ENCODE measurements around the gene ATF6.

The ATF6 gene

DNA sequence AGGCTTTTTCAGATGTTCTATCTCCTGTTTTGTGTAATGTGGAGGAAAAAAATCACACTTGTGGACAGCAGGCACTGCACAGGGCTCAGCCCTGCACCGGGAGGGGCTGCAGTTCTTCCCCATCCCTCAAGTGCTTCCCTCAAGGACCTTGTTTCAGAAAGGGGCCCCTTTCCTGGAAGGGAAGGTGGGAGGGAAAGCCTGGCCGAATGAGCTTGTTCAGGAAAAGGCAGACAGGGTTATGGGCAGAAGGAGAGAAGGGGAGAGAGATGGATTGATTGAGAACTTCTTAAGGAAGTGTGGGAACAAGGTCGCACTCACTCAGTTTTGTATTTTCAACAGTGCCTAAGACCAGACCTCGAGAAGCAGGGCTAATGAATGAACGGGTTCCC, 216.4 kb downstream of the ATF6 start:
- TF ChIP-seq EZH2phosphoT487 (IDR thresholded peaks at IDR 0.05; ENCODE audit: borderline replicate concordance, low read length) = no peak
- TF ChIP-seq, protein P1, sequence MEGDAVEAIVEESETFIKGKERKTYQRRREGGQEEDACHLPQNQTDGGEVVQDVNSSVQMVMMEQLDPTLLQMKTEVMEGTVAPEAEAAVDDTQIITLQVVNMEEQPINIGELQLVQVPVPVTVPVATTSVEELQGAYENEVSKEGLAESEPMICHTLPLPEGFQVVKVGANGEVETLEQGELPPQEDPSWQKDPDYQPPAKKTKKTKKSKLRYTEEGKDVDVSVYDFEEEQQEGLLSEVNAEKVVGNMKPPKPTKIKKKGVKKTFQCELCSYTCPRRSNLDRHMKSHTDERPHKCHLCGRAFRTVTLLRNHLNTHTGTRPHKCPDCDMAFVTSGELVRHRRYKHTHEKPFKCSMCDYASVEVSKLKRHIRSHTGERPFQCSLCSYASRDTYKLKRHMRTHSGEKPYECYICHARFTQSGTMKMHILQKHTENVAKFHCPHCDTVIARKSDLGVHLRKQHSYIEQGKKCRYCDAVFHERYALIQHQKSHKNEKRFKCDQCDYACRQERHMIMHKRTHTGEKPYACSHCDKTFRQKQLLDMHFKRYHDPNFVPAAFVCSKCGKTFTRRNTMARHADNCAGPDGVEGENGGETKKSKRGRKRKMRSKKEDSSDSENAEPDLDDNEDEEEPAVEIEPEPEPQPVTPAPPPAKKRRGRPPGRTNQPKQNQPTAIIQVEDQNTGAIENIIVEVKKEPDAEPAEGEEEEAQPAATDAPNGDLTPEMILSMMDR (IDR thresholded peaks at IDR 0.05; ENCODE audit: low read depth, low read length, poor library complexity, severe bottlenecking) = no peak
- Histone ChIP-seq H3K36me3 (ENCODE audit: control insufficient read depth, low read length) (no peaks in the 10 kb centered on the region), H3K27me3 (ENCODE audit: control insufficient read depth, low read length) (peaks cover 13% of the 10 kb centered on the region; the same call in 1 of the 2 replicates), H3K9me3 (ENCODE audit: control insufficient read depth, insufficient read depth, low read length) (no peaks in the 10 kb centered on the region), H3K4me1 (ENCODE audit: control insufficient read depth, low read length) (no peaks in the 10 kb centered on the region), H3K4me2 (ENCODE audit: low read length) (no peak overlapping the region), H3K27ac (ENCODE audit: low read depth, low read length) (no peak overlapping the region), H4K20me1 (ENCODE audit: control insufficient read depth, insufficient read depth, low read depth, low read length) (no peaks in the 10 kb centered on the region), H3K79me2 (ENCODE audit: control insufficient read depth, low read length) (no peaks in the 10 kb centered on the region), H3K4me3 (ENCODE audit: low read length) (no peak overlapping the region), H3K9me2 (replicated peaks; ENCODE audit: control insufficient read depth, low read length) (no peaks in the 10 kb centered on the region), H3F3A (ENCODE audit: control insufficient read depth, insufficient read depth) (no peaks in the 10 kb centered on the region)

DNA sequence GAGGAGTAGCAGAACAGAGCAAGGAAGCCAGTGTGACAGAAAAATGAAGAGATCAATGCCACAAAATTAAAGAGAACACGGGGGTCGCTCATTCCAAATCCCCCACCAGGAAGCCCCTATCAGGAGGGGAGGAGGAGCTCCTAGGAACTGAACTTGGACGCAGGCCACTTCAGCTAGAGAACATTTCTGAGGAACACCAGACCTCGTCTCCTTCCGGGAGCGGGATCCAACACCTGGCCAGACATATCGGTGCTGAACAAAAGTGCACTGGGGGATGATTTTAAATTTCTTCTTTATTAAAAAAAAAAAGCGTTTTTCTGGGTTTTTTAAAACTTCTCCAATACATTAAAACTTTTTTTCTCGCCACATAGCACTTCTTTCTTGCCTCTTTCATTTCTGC, 216.8 kb downstream of the ATF6 start:
- Histone ChIP-seq H3K27ac (ENCODE audit: low read depth, low read length) (no peak overlapping the region), H3K36me3 (ENCODE audit: control insufficient read depth, low read length) (no peaks in the 10 kb centered on the region), H3K9me3 (ENCODE audit: control insufficient read depth, insufficient read depth, low read length) (no peaks in the 10 kb centered on the region), H3K4me3 (ENCODE audit: low read length) (no peak overlapping the region), H3K9me2 (replicated peaks; ENCODE audit: control insufficient read depth, low read length) (no peaks in the 10 kb centered on the region), H4K20me1 (ENCODE audit: control insufficient read depth, insufficient read depth, low read depth, low read length) (no peaks in the 10 kb centered on the region), H3K4me2 (ENCODE audit: low read length) (no peak overlapping the region), H3K27me3 (ENCODE audit: control insufficient read depth, low read length) (peaks cover 13% of the 10 kb centered on the region; the same call in 1 of the 2 replicates), H3F3A (ENCODE audit: control insufficient read depth, insufficient read depth) (no peaks in the 10 kb centered on the region), H3K79me2 (ENCODE audit: control insufficient read depth, low read length) (no peaks in the 10 kb centered on the region), H3K4me1 (ENCODE audit: control insufficient read depth, low read length) (no peaks in the 10 kb centered on the region)
- TF ChIP-seq, protein P1 (IDR thresholded peaks at IDR 0.05; ENCODE audit: low read depth, low read length, poor library complexity, severe bottlenecking) = no peak
- no peak for TF ChIP-seq EZH2phosphoT487 (IDR thresholded peaks at IDR 0.05; ENCODE audit: borderline replicate concordance, low read length)

DNA sequence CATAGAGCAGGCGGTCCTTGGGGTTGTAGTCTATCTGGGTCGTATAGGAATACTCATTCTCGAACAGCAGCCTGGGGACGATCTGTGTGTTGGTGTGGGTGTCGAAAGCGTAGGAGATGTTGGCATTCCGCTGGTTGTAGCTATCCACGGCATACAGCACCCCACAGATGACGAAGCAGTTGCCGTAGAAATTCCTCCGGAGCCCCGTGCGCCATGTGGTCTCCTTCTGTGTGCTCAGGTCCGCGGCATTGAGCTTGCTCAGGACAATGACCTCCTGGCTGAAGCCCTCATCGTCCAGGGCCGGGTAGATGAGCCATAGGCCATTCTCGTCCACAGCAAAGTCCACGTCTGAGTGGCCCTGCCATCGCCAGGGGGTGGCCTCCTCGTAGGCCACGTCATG, 217.6 kb downstream of the ATF6 start:
- Histone ChIP-seq H3K36me3 (ENCODE audit: control insufficient read depth, low read length) (no peaks in the 10 kb centered on the region), H3K9me3 (ENCODE audit: control insufficient read depth, insufficient read depth, low read length) (no peaks in the 10 kb centered on the region)
- TF ChIP-seq EZH2phosphoT487 (IDR thresholded peaks at IDR 0.05; ENCODE audit: borderline replicate concordance, low read length) = no peak
- TF ChIP-seq, protein P1 (IDR thresholded peaks at IDR 0.05; ENCODE audit: low read depth, low read length, poor library complexity, severe bottlenecking) = no peak

More for the DNA sequence above, 217.6 kb downstream of the ATF6 start:
- Histone ChIP-seq H4K20me1 (ENCODE audit: control insufficient read depth, insufficient read depth, low read depth, low read length) (no peaks in the 10 kb centered on the region), H3K9me2 (replicated peaks; ENCODE audit: control insufficient read depth, low read length) (no peaks in the 10 kb centered on the region), H3K27me3 (ENCODE audit: control insufficient read depth, low read length) (peaks cover 16% of the 10 kb centered on the region), H3K27ac (ENCODE audit: low read depth, low read length) (no peak overlapping the region), H3K79me2 (ENCODE audit: control insufficient read depth, low read length) (no peaks in the 10 kb centered on the region), H3K4me3 (ENCODE audit: low read length) (no peak overlapping the region), H3K4me2 (ENCODE audit: low read length) (no peak overlapping the region), H3F3A (ENCODE audit: control insufficient read depth, insufficient read depth) (no peaks in the 10 kb centered on the region), H3K4me1 (ENCODE audit: control insufficient read depth, low read length) (no peaks in the 10 kb centered on the region)

All from DOHH2 (cell line).